ENCODE measurements around the gene CERT1.
"Not testable (repeated sequence)": the region's sequence is repeated elsewhere in the genome, so short reads cannot be mapped to it uniquely, and the experiment has no call there.

DNA sequence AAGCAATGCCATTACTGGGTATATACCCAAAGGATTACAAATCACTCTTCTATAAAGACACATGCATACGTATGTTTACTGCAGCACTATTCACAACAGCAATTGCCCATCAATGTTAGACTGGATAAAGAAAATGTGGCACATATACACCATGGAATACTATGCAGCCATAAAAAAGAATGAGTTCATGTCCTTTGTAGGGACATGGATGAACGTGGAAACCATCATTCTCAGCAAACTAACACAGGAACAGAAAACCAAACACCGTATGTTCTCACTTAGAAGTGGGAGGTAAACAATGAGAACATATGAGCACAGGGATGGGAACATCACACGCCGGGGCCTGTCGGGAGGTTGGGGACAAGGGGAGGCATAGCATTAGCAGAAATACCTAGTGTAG lies 21.6 kb downstream of the CERT1 start:
- TF ChIP-seq, protein P1, sequence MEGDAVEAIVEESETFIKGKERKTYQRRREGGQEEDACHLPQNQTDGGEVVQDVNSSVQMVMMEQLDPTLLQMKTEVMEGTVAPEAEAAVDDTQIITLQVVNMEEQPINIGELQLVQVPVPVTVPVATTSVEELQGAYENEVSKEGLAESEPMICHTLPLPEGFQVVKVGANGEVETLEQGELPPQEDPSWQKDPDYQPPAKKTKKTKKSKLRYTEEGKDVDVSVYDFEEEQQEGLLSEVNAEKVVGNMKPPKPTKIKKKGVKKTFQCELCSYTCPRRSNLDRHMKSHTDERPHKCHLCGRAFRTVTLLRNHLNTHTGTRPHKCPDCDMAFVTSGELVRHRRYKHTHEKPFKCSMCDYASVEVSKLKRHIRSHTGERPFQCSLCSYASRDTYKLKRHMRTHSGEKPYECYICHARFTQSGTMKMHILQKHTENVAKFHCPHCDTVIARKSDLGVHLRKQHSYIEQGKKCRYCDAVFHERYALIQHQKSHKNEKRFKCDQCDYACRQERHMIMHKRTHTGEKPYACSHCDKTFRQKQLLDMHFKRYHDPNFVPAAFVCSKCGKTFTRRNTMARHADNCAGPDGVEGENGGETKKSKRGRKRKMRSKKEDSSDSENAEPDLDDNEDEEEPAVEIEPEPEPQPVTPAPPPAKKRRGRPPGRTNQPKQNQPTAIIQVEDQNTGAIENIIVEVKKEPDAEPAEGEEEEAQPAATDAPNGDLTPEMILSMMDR (conservative IDR thresholded peaks at IDR 0.05; ENCODE audit: low read length), result not testable (repeated sequence)
- TF ChIP-seq EZH2phosphoT487 (IDR thresholded peaks at IDR 0.05; ENCODE audit: borderline replicate concordance, low read depth, low read length), result not testable (repeated sequence)

Measured in OCI-LY7 (cell line).